ENCODE measurements around the gene ARHGAP22. TPM values are rescaled to one million over a fixed set of nuclear protein-coding genes. Genes with fewer than 3 reads are reported as not detected.

Gene ARHGAP22
- total RNA-seq, 4 donors from 2014 or later, result 7.7 to 16.5 (median 14.3) TPM

- no peaks in the 10 kb centered on the region for H3K4me1 ChIP-seq
- no peaks in the 10 kb centered on the region for H3K27me3 ChIP-seq
- no peak for DNase-seq (ENCODE audit: low spot score in 2 of 2)
- H3K4me3 ChIP-seq, result no peak overlapping the region
- H3K36me3 ChIP-seq, result no peaks in the 10 kb centered on the region
- H3K9me3 ChIP-seq, result peaks cover 0 to 9% (median 0%) of the 10 kb centered on the region in 4 donors
- WGBS, 2 donors, result 94 to 98% methylated on average over 3 of the region's 3 CpGs
- no peak for TF ChIP-seq EP300 (IDR thresholded peaks at IDR 0.05)
- TF ChIP-seq POLR2A (IDR thresholded peaks at IDR 0.05), result no peak
- TF ChIP-seq, protein P1, sequence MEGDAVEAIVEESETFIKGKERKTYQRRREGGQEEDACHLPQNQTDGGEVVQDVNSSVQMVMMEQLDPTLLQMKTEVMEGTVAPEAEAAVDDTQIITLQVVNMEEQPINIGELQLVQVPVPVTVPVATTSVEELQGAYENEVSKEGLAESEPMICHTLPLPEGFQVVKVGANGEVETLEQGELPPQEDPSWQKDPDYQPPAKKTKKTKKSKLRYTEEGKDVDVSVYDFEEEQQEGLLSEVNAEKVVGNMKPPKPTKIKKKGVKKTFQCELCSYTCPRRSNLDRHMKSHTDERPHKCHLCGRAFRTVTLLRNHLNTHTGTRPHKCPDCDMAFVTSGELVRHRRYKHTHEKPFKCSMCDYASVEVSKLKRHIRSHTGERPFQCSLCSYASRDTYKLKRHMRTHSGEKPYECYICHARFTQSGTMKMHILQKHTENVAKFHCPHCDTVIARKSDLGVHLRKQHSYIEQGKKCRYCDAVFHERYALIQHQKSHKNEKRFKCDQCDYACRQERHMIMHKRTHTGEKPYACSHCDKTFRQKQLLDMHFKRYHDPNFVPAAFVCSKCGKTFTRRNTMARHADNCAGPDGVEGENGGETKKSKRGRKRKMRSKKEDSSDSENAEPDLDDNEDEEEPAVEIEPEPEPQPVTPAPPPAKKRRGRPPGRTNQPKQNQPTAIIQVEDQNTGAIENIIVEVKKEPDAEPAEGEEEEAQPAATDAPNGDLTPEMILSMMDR (IDR thresholded peaks at IDR 0.05), result no peak
- H3K27ac ChIP-seq, result no peak overlapping the region
Observed at GRCh38 chr10:48623009-48623408, 18.1 kb upstream of the ARHGAP22 start.

- DNase-seq (ENCODE audit: low spot score in 2 of 2), result no peak
- 85 to 95% methylated on average over 2 of the region's 2 CpGs for WGBS, 2 donors
- TF ChIP-seq EP300 (IDR thresholded peaks at IDR 0.05) (no peak), POLR2A (IDR thresholded peaks at IDR 0.05) (no peak)
- TF ChIP-seq, protein P1 (IDR thresholded peaks at IDR 0.05), result no peak
- Histone ChIP-seq H3K36me3 (no peaks in the 10 kb centered on the region), H3K4me3 (no peak overlapping the region), H3K27ac (no peak overlapping the region), H3K9me3 (peaks cover 0 to 14% (median 0%) of the 10 kb centered on the region in 4 donors), H3K27me3 (no peaks in the 10 kb centered on the region), H3K4me1 (no peaks in the 10 kb centered on the region)
Observed at GRCh38 chr10:48620719-48621118, 15.8 kb upstream of the ARHGAP22 start.

DNA sequence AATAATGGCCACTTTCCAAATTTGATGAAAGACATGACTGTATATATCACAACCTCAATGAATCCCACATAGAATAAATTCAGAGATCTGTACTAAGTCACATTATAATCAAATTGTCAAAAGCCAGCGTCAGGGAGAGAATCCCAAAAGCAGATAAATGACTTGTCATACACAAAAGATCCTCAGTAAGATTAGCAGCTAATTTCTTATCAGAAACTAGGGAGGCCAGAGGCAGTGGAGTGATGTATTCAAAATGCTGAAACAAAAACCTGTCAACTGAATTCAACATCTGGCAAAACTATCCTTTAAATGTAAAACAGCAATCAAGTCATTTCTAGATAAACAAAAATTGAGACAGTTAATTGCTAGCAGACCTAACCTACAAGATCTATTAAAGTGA is 11.6 kb upstream of the ARHGAP22 start:
- H3K27ac ChIP-seq, result no peak overlapping the region
- H3K36me3 ChIP-seq, result no peaks in the 10 kb centered on the region
- TF ChIP-seq, protein P1 (IDR thresholded peaks at IDR 0.05), result no peak
- TF ChIP-seq EP300 (IDR thresholded peaks at IDR 0.05) (no peak), POLR2A (IDR thresholded peaks at IDR 0.05) (no peak)
- H3K4me3 ChIP-seq, result no peak overlapping the region
- no peak for DNase-seq (ENCODE audit: low spot score in 2 of 2)
- 62 to 81% methylated on average over 1 of the region's 1 CpG for WGBS, 2 donors
- H3K27me3 ChIP-seq, result no peaks in the 10 kb centered on the region
- no peaks in the 10 kb centered on the region for H3K4me1 ChIP-seq
- peaks cover 0 to 19% (median 0%) of the 10 kb centered on the region in 4 donors for H3K9me3 ChIP-seq

GRCh38 chr10:48614481-48615390 is 9.9 kb upstream of the ARHGAP22 start:
- DNase-seq (ENCODE audit: low spot score in 2 of 2), result no peak
- Histone ChIP-seq H3K27me3 (no peaks in the 10 kb centered on the region), H3K27ac (no peak overlapping the region), H3K4me3 (no peak overlapping the region), H3K36me3 (no peaks in the 10 kb centered on the region), H3K9me3 (peaks cover 0 to 19% (median 0%) of the 10 kb centered on the region in 4 donors), H3K4me1 (no peaks in the 10 kb centered on the region)
- TF ChIP-seq, protein P1 (IDR thresholded peaks at IDR 0.05), result no peak
- TF ChIP-seq POLR2A (IDR thresholded peaks at IDR 0.05), result no peak
- TF ChIP-seq EP300 (IDR thresholded peaks at IDR 0.05), result no peak
- 71 to 76% methylated on average over 2 of the region's 2 CpGs for WGBS, 2 donors

DNA sequence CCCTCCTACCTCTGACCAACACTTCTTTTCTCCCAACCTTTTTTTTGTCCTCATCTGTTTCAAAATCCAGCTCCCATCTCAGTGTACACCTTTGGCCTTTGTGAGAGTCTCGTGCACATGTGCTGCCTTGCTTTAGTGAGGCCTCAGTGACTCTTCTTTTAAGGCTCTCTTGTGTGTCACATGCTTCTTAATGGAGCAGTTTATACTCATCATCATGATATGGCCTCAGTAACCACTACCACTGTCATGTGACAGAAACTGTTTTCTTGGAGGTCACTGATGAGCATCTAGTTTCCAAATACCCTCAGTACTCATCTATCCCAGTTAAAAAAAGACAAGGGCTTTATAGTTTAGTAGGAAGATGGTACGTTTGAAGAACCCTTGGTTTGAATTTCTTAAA is 8.1 kb upstream of the ARHGAP22 start:
- TF ChIP-seq POLR2A (IDR thresholded peaks at IDR 0.05), result no peak
- TF ChIP-seq EP300 (IDR thresholded peaks at IDR 0.05), result no peak
- TF ChIP-seq, protein P1 (IDR thresholded peaks at IDR 0.05), result no peak
- peaks cover 0 to 19% (median 0%) of the 10 kb centered on the region in 4 donors for H3K9me3 ChIP-seq
- no peak overlapping the region for H3K27ac ChIP-seq
- no peak overlapping the region for H3K4me3 ChIP-seq
- 86 to 95% methylated on average over 2 of the region's 2 CpGs for WGBS, 2 donors
- H3K36me3 ChIP-seq, result no peaks in the 10 kb centered on the region
- no peak for DNase-seq (ENCODE audit: low spot score in 2 of 2)
- H3K4me1 ChIP-seq, result no peaks in the 10 kb centered on the region
- H3K27me3 ChIP-seq, result no peaks in the 10 kb centered on the region

Measured in tibial nerve (tissue), 4 donors.